ENCODE results near the gene CGB7.

DNA sequence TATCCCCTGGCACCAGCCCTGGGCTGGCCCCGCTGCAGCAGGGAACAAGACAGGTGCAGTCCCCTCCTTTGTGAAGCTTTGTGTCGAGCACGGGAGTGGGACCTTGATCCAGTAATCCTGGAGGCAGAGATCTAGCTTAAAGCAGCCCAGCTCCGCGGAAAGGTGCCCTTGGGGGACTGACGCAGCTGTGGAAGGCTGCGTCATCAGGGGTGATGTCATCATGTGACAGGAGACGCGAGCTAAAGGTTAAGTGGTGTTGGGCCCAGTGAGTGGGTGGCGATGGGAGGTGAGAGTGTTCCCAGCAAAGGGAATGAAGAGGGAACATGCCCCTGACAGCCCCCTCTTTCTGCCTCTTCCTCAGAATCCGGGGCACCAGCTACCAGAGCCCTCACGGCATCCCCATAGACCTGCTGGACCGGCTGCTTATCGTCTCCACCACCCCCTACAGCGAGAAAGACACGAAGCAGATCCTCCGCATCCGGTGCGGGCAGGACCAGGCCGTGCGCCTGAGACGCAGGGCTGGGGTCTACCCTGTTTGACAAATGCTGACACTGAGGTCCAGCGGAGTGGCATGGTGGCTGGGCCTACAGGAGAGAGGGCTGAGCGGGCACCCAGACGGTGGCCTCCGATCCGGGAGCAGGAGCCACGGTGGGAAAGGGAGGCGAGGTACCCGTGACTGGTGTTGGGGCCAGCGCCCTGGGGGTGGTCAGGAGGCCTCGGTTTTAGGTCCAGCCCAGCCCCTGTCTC, 43.3 kb downstream of the CGB7 start:
- TF ChIP-seq, protein P1, sequence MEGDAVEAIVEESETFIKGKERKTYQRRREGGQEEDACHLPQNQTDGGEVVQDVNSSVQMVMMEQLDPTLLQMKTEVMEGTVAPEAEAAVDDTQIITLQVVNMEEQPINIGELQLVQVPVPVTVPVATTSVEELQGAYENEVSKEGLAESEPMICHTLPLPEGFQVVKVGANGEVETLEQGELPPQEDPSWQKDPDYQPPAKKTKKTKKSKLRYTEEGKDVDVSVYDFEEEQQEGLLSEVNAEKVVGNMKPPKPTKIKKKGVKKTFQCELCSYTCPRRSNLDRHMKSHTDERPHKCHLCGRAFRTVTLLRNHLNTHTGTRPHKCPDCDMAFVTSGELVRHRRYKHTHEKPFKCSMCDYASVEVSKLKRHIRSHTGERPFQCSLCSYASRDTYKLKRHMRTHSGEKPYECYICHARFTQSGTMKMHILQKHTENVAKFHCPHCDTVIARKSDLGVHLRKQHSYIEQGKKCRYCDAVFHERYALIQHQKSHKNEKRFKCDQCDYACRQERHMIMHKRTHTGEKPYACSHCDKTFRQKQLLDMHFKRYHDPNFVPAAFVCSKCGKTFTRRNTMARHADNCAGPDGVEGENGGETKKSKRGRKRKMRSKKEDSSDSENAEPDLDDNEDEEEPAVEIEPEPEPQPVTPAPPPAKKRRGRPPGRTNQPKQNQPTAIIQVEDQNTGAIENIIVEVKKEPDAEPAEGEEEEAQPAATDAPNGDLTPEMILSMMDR (IDR thresholded peaks at IDR 0.05): no peak
- TF ChIP-seq POLR2AphosphoS5 (IDR thresholded peaks at IDR 0.05; ENCODE audit: low read depth, low read length) (no peak), TCF7L2 (IDR thresholded peaks at IDR 0.05; ENCODE audit: low read depth, low read length) (no peak), SIN3A (IDR thresholded peaks at IDR 0.05; ENCODE audit: borderline replicate concordance, insufficient read depth, low read depth, low read length) (no peak)
- TF ChIP-seq, protein P2, sequence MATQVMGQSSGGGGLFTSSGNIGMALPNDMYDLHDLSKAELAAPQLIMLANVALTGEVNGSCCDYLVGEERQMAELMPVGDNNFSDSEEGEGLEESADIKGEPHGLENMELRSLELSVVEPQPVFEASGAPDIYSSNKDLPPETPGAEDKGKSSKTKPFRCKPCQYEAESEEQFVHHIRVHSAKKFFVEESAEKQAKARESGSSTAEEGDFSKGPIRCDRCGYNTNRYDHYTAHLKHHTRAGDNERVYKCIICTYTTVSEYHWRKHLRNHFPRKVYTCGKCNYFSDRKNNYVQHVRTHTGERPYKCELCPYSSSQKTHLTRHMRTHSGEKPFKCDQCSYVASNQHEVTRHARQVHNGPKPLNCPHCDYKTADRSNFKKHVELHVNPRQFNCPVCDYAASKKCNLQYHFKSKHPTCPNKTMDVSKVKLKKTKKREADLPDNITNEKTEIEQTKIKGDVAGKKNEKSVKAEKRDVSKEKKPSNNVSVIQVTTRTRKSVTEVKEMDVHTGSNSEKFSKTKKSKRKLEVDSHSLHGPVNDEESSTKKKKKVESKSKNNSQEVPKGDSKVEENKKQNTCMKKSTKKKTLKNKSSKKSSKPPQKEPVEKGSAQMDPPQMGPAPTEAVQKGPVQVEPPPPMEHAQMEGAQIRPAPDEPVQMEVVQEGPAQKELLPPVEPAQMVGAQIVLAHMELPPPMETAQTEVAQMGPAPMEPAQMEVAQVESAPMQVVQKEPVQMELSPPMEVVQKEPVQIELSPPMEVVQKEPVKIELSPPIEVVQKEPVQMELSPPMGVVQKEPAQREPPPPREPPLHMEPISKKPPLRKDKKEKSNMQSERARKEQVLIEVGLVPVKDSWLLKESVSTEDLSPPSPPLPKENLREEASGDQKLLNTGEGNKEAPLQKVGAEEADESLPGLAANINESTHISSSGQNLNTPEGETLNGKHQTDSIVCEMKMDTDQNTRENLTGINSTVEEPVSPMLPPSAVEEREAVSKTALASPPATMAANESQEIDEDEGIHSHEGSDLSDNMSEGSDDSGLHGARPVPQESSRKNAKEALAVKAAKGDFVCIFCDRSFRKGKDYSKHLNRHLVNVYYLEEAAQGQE (IDR thresholded peaks at IDR 0.05; ENCODE audit: insufficient read depth in 1 of 2, low read depth in 2 of 2, low read length in 1 of 2): no peak
